ENCODE results near the gene ZNF423.

DNA sequence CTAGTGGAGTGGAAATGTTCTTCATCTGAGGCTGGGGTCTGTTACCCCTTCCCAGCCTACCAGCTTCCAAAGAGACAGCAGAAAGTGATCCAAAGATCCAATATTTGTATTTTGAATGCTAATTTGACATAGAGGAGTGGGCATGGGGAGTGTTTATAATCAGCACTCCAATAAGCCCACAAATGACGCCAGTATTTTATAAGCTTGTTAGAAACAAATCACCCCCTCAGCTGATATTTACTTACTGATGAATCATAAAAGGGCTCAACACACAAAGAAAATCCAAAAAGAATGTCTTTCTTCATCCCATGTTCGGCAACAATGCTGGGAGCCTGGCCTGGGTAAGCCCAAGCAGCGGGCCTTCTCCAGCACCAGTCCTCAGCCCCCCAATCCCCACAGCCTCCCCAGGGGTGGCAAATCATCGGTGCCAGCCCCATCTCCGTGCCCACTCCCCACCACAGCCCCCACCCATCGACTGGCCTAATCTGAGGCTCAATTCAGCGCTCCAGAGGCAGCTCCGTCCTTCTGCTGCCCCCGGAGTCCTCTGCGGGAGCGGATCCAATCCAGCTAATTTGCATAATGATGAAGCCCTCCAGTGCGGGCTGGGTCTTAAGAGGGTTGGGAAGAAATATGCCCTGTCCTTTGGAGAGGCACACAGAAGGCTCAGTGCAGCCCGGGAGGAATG lies 312.8 kb downstream of the ZNF423 start:
- no peak for TF ChIP-seq EZH2 (IDR thresholded peaks at IDR 0.05; ENCODE audit: insufficient read depth, poor library complexity, severe bottlenecking)
- no peak for TF ChIP-seq EZH2phosphoT487 (IDR thresholded peaks at IDR 0.05; ENCODE audit: insufficient read depth, low read depth)

Data from GM23248 (cell line).